SKM-1 (cell line): ENCODE data around the gene CXADR.
"Not testable (repeated sequence)": the region's sequence is repeated elsewhere in the genome, so short reads cannot be mapped to it uniquely, and the experiment has no call there.

Experiments used
- DNase-seq: peaks from one replicate; lab custom pipeline; 2025; ENCODE audit not compliant: unreplicated experiment; lab: John Stamatoyannopoulos, UW

The CXADR gene

GRCh38 chr21:17501107-17502006 lies 11.5 kb upstream of the CXADR start:
- DNase-seq = no peak

- not testable (repeated sequence) for DNase-seq
Measured at GRCh38 chr21:17502985-17503384, 9.9 kb upstream of the CXADR start.

GRCh38 chr21:17506951-17507350 lies 5.9 kb upstream of the CXADR start:
- no peak for DNase-seq

- DNase-seq = no peak
Measured at GRCh38 chr21:17507591-17507990, 5.3 kb upstream of the CXADR start.

GRCh38 chr21:17513214-17514123 lies 626 bp downstream of the CXADR start:
- no peak for DNase-seq

- no peak for DNase-seq
Measured at GRCh38 chr21:17514124-17514845, 1.4 kb downstream of the CXADR start.

GRCh38 chr21:17517008-17517407 lies 4.2 kb downstream of the CXADR start:
- not testable (repeated sequence) for DNase-seq

- DNase-seq = no peak
Measured at GRCh38 chr21:17519208-17519738, 6.4 kb downstream of the CXADR start.

- no peak for DNase-seq
Measured at GRCh38 chr21:17519965-17520609, 7.2 kb downstream of the CXADR start.

- DNase-seq = no peak
Measured at GRCh38 chr21:17523007-17523451, 10.2 kb downstream of the CXADR start.

GRCh38 chr21:17523979-17524494 lies 11.2 kb downstream of the CXADR start:
- DNase-seq = not testable (repeated sequence)

- no peak for DNase-seq
Measured at GRCh38 chr21:17524635-17525034, 11.8 kb downstream of the CXADR start.

GRCh38 chr21:17526776-17527175 lies 13.9 kb downstream of the CXADR start:
- DNase-seq = no peak

- DNase-seq = no peak
Measured at GRCh38 chr21:17527240-17527639, 14.4 kb downstream of the CXADR start.

GRCh38 chr21:17527711-17528110 lies 14.9 kb downstream of the CXADR start:
- DNase-seq = no peak

GRCh38 chr21:17529648-17530047 lies 16.8 kb downstream of the CXADR start:
- DNase-seq = no peak

- no peak for DNase-seq
Measured at GRCh38 chr21:17532292-17532691, 19.4 kb downstream of the CXADR start.

- DNase-seq = no peak
Measured at GRCh38 chr21:17536381-17536780, 23.5 kb downstream of the CXADR start.

GRCh38 chr21:17537299-17537698 lies 24.5 kb downstream of the CXADR start:
- DNase-seq = no peak

GRCh38 chr21:17538576-17538975 lies 25.7 kb downstream of the CXADR start:
- DNase-seq = no peak
